ENCODE measurements around the gene DCHS2.
A peak's percentile ranks its signal among the peaks of the same experiment; 100 is the strongest.

Gene DCHS2

DNA sequence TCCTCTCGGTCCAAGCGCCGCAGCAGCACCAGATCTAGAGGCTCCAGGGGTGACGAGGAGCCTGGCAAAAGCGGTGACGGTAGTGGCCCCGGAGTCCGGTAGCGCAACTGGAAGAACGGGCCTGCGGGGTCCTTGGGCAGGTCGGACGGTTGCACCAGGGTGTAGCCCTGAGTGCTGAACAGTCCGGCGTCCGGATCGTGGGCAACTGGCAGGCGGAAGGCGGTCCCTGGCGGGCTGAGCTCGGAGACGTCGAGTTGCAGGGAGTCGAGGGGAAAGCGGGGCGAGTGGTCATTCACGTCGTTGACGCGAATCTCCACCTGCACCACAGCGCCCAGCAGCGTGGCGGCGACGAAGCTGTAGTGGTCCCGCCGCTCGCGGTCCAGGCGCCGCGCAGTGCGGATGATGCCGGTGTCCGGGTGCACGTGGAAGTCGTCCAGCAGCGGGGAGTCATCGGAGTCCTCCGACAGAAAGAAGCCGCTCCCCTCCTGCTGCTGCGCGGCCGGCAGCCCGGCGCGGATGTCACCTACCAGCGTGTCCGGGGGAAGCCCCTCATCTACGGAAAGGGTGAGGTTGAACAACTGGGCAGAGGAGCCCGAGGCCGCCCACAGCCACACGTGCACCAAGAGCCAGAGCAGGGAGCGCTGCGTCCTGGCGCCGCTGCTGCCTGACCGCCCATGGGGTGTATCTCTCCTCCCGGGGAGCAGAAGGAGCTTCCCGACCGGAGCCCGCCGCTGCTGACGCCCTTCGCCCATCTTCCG, 837 bp downstream of the DCHS2 start:
- H3K27ac ChIP-seq, result no peak overlapping the region
- peak overlapping the region in 6 of 7 experiments; percentile 10 to 37 (median 20) for H3K4me3 ChIP-seq

DNA sequence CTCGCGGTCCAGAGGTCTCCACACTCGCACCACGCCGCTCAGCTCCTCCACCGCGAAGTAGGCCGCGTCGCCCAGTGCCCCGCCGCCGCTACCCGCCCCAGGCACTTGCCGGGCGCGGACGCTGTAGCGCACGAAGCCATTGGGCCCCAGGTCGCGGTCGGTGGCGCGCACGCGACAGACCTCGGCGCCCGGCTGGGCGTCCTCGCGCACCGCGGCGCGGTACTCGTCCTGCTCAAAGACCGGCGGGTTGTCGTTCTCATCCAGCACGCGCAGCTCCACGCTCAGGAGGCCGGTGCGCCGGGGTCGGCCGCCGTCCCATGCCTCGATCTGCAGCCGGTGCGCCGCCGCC, 1.4 kb downstream of the DCHS2 start:
- peak overlapping the region in 2 of 7 experiments; percentile 23 to 26 for H3K4me3 ChIP-seq
- H3K27ac ChIP-seq, result no peak overlapping the region

DNA sequence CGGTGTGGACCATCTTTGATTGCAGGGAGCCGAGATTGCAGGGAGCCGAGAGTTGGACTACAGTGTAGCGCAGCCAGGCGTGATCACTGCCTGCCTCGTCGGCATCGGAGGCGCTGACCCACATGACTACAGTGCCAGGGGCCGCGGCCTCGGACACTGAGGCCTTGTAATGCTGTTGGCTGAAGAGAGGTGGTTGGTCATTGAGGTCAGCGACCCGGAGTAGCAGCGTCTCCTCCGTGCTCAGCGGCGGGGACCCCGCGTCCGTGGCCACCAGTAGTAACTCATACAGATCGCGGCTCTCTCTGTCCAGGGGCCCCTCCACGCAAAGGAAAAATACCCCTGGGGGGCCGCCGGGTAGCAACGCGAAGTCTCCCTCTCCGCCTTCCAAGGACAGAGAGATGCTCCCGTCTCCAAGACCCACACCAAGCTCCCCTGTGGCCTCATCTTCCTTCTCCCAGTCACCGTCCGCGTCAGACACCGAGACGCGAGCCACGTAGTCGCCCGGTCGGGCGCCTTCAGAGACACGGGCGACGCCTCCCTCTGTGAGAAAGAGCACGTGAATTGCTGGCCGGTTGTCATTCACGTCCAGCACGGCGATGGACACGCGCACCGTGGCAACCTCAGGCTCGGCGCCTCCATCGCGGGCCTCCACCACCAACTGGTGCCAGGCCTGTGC, 1.9 kb downstream of the DCHS2 start:
- Histone ChIP-seq H3K4me3 (peak overlapping the region in 1 of 7 experiments; percentile 23), H3K27ac (no peak overlapping the region)

DNA sequence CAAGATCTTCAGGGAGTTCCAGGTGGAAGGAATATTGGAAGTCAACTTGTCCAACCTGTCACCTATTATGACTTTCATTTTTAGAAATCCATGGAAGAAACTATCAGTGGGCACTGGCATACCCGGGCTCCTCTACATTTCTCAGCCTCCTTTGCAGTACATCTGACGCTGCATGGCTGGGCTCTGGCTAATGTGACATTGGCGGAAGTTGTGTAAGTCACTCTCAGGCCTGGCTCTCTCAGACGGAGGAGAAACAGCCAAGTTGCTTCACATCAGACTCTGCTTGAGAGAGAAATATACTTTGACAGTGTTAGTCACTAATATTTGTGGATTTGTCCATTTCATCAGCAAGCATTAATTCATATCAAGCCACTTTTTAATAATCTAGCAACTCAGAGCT, 4.5 kb downstream of the DCHS2 start:
- no peak overlapping the region for H3K27ac ChIP-seq
- H3K4me3 ChIP-seq, result no peak overlapping the region

DNA sequence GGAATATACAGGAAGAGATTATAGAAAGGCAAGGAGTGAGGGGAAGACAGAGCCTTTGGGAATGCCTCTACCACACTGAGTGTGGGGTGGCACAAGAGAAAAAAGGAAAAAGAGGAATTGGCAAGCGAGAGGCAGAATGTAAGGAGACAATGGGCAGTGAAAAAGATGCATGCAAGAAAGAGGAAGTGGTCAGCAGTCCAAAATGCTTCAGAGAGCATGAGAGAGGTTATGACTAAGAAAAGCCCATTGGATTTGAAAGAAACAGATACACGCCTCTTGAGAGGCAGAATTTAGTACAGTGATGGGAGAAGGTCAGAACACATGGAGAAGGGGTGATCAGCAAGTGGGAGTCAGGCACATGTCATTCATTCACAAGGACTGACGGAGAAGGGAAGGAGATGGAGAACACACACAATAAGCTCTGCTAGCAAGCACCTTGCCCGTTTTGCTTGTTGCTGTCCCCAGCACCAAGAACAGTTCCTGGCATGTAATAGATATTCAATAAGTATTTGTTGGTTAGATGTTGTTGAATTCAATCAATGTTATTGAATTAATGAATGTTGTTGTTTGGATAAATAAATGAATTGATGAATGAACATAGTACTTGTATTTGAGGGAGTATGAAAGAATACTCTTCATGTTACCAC, 6.3 kb downstream of the DCHS2 start:
- no peak overlapping the region for H3K27ac ChIP-seq
- H3K4me3 ChIP-seq, result no peak overlapping the region

DNA sequence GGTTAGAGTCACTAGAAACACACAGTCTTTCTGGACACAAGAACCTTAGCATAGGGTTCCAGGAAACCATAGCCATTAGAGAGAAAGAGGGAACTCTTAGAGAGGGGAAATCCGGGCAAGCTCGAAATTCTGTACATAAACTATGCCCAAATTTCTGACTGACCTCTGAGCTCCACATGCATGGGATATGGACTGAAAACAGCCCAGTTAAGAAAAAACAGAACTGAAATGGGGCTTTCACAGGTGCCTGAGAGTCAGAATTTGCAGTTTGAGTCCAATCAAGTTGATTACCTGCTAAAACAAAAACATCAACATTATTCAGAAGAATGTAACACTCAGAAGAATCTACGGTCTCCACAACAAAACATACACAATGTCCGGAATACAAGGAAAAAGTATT, 13.1 kb downstream of the DCHS2 start:
- Histone ChIP-seq H3K4me3 (no peak overlapping the region), H3K27ac (no peak overlapping the region)

DNA sequence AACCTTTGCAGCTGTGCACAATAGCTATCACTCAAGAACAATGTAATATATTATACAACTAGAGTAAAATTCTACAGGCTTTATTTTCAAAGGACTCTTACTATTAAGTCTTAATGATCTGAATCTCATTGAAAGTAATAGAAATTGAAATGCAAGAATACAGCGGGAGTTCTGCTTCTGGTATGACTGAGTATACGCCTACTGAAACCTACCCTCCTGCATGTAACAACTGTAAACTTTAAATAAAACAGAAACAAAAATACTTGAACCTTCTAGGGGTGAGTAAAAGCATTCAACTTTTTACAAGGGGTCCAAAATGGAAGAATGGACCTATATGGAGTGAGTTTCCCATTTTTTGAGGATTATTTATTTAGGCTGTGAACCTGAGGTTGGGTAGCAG, 13.5 kb downstream of the DCHS2 start:
- H3K27ac ChIP-seq, result no peak overlapping the region
- H3K4me3 ChIP-seq, result no peak overlapping the region

DNA sequence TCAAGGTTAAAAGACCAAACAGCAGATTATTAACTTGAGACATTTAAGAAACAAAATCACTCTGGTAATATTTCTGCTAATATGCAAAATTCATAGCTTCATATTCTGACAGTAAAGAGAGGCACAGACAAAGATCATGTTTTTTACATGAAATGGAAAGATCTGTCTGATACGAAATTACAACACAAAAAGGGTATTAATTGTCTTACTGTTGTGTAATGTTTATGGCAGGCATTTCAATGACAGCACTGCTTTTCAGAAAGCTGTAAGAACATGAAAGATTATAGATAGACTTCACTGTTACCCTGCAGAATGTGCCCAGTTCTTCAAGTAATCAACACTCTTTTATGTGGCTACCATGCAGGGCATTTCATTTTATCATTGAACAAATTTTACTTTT, 15.4 kb downstream of the DCHS2 start:
- no peak overlapping the region for H3K27ac ChIP-seq
- no peak overlapping the region for H3K4me3 ChIP-seq

DNA sequence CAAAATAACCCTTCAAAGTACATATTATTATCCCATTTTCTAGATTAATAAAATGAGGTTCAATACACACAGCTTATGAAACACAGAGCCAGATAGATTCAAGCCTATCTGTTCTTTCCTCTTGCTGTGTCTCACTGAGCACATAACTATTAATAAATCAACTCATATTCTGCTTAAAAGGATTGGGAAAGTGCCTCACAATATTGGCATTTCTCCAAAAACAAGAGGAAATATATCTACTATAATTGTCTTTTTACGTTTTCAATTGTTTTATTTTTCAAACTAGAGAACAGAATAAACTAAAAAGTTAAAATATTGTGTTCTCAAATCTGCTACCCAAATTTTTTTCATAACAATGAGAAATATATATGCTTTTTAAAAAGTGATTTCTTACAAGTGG, 15.8 kb downstream of the DCHS2 start:
- H3K4me3 ChIP-seq, result no peak overlapping the region
- no peak overlapping the region for H3K27ac ChIP-seq

DNA sequence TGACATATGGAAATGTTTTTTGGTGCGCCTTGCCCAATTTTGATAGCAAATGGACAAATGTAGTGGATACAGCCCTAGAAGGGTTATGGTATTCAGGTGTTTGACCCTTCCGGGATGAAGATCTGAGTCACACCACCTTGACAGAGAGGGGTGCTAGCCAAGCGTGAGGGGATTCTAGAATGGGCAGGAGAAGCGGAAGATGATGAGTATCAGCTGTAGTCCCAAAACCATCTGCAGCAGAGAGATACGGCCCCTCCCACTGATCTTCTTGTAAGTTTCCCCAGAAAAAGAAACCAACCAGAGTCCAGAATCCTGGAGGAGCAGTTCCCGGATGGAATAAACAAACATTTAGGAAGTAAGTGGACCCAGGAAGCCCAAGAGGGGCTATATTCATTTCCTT, 18.1 kb downstream of the DCHS2 start:
- Histone ChIP-seq H3K4me3 (no peak overlapping the region), H3K27ac (no peak overlapping the region)

DNA sequence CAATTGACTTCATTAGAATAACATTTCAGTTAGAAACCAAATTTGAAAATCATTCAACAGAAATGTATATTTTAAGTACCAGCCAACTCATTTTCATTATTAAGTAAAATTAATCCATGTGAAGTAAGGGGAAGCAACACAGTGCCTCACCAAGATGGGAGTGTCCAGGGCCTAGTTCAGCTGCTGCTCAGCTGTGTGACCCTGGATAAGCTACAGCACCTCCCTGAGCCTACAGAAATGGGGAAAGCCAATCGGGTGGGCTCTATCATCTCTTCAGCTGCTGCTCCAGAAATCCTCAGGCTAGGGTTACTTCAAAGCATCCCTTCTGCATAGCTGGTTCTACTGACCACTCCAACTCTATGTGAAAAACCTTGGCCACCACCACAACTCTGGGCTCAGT, 18.7 kb downstream of the DCHS2 start:
- no peak overlapping the region for H3K4me3 ChIP-seq
- no peak overlapping the region for H3K27ac ChIP-seq

DNA sequence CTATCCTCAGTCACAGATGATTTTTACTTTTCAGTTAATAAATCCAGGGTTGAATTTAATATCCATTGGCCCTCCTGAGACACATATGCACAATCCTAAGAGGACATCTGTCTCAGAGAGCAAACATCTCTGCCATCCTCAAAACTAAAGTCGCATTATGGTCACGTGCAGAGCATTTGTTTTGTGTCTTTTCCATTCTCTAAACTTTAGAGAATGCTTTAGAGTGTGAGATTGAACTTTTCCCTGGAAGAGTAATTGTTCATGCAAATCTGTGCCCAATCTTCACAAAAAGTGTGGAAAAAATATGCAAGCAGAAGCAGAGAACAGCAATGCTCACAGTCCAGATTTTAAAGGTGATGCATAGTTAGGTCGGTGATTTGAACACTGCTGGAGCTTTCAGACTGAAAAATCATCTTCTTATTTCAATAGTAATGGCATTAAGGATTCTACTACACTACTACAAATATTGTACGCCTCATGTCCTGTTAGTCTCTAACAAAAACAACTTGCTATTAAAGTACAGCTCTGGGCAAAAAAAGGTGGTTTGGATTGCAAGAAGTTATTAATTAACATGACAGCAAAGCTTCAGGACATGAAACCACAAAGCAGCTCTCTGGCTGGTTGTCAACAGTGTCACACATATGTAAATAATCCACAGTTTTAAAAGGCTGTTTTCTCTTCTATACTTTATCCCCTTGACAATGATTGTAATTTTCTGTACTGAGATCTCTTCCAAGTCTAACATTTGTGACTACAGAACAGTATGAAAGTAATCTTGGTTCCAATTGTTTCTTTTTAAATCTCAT, 19.9 kb downstream of the DCHS2 start:
- Histone ChIP-seq H3K4me3 (no peak overlapping the region), H3K27ac (no peak overlapping the region)

DNA sequence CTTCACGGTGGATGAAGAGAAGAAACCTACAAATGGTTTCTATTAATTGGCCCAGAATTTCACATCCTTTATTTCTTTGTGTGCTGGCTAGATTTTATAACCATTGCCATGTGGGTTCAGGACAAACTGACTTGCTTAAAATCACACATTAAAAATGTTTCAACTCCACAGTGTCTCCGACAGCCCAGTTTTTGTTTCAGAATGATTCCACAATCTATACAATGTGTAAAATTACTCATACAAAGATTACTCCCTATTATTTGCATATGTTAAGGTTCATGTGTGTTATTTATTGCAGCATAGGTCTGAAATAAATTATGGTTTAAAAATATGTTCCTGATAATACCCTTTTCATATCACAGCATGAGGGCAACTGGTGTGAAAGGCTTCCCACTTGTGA, 20.6 kb downstream of the DCHS2 start:
- Histone ChIP-seq H3K4me3 (no peak overlapping the region), H3K27ac (no peak overlapping the region)

DNA sequence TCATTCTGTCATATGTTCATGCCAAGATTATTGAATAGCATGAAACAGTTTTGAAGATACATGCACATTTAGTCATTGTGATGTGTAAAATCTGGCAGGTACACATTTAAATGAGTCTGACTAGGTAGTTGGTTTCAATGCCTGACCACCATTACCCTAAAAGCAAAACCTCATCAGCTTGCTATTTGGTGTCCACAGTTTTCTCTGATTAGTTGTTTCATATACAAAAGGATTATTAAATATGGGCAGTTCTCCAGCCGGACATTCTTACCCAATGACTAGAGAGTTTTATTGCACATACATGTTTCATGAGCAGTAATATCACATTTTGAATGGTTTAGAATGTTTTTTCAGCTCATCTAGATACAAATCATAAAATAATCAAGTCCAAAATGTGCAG, 23.7 kb downstream of the DCHS2 start:
- no peak overlapping the region for H3K27ac ChIP-seq
- H3K4me3 ChIP-seq, result no peak overlapping the region

DNA sequence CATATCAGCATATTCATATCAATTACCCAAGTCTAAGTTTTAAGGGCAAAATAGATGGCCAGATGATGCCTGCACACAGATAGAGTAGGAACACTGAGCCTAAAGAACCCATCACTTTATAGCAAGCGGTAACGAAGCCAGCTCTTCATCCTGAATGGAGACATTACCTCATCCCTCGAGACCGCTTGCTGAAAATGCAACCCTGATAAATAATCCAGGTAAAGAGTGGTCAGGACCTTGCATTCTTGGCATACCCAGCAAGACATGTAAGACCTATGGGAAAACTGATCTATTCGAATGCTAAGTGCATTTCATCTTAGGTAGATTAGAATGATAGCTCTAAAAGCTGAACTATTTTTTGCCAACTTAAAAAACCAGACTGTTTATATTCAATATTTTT, 25.3 kb downstream of the DCHS2 start:
- no peak overlapping the region for H3K4me3 ChIP-seq
- H3K27ac ChIP-seq, result no peak overlapping the region

DNA sequence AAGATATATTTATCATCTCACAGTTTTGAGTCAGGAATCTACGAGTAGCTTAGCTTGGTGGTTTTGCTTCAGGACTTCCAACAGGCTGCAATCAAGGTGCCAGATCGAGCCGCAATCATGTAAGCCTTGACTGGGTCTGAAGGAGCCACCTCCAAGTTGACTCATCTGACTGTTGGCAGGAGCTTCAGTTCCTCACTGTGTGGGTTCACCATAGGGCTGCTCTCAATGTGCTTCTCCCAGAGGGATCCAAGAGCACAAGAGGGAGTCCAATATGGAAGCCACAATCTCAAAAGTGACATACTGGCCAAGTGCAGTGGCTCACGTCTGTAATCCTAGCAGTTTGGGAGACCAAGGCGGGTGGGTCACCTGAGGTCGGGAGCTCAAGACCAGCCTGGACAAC, 26.5 kb downstream of the DCHS2 start:
- no peak overlapping the region for H3K4me3 ChIP-seq
- H3K27ac ChIP-seq, result no peak overlapping the region

DNA sequence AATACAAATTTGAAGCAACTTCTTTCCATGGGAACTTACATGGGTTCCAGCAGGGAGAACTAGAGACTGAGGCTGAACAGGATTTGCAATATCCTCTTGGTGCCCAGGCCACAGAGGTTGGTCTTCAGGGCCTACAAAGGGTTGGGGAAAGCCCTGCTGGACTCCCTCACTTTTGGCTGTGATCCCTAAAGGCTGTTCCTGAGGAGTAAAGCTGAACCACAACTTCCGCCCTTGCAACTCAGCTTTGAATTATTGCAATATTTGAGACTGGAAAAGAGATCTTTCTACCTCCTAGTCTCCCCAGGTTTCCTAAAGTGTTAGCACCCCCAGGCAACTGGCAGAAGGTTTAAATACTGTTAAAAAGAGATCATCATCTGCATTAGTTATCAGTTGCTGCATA, 26.9 kb downstream of the DCHS2 start:
- Histone ChIP-seq H3K4me3 (no peak overlapping the region), H3K27ac (no peak overlapping the region)

DNA sequence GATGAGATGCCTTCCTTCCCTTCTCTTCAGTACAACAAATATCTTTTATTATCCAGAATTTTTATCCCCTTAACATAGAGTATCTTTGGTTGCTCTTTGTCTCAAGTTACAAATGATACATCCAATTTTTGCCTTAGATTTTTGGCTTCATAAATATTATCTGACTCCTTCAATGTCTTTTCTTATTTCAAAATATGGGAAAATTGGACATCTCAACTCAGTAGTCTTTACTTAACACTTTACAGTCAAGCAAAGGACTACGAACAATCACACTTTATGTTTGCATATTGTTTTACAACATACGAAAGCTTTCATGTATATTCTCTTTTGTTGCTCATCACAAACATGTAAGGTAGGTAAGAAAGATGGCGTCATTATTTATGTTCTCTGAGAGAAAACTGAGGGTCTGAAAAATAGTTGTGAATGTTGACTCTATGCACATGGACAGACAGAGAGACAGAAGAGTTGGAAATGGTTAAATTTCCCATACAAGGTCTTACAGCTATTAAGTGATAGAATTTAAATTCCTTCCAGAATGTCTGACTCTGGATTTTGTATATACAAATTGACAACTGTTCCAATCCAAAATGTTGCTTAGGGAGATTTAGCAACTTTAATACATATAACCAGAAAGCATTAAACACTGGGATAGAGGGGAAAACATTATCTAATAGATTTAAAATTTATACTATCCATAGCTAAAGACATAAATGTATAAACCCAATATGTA, 29.4 kb downstream of the DCHS2 start:
- H3K4me3 ChIP-seq, result no peak overlapping the region
- H3K27ac ChIP-seq, result no peak overlapping the region

DNA sequence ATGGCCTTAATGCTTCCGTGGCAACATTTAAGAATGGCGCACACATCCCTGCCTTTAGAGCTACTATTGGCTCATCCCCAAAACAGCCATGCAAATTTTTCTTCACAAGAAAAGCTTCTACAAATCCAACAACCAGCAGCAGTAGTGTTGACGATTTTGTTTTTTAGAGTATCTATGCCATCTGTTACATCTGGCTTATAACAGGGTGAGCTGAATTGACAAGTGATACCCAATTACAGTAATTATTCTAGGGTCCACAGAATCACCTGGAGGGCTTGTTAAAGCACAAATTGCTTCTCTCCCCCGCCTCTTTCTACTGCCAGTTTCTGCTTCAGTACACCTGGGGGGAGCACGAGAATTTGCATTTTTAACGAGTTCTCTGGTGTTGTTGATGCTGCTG, 34.1 kb downstream of the DCHS2 start:
- Histone ChIP-seq H3K27ac (no peak overlapping the region), H3K4me3 (no peak overlapping the region)

DNA sequence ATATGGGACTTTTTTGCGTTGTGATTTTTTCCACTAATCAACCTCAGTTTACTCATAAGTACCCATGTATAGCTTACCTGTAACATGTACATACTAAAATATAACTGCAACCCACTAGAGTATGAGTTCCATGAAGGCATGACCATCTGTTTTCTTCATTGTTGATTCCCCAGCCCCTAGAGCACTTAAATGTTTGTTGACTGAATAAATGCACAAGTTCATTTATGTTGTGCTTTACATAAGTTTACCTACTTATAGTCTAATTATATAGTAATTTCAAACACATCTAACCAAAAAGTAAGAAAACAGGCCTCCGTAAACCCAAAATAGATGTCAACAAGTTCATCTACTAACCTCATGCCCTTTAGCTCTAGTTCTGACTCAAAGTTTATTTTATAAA, 34.7 kb downstream of the DCHS2 start:
- no peak overlapping the region for H3K27ac ChIP-seq
- no peak overlapping the region for H3K4me3 ChIP-seq

Measured in skin epidermis (tissue), 12 donors.